ENCODE data around the gene SP3. TPM values are rescaled to one million over a fixed set of nuclear protein-coding genes. Genes with fewer than 3 reads are reported as not detected.

SP3 gene
- total and polyA plus RNA-seq, 2 of the 8 experiments (the other 6 are each of a cell fraction or from before 2014, with no cell fraction given), result 31.0 to 92.1 TPM

DNA sequence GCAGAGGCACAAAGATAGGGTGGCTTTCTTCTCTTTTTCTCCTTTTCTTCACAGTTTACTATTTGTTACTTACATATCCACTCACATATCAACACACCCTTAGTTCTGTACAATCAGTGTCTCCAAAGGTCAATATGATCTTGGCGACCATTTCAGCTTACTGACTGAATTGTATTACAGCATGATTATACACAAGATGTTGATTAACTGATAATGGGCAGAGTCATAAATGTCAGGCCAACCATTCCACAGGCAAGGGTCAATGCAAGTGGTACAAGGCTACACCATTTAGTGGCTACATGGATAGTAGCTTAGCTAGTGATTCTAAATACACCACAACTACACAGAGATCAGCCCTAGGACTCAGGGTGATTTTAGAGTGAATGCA lies 20.4 kb upstream of the SP3 start:
- Histone ChIP-seq H3K36me3 (ENCODE audit: control insufficient read depth in 2 of 4, insufficient read depth in 4 of 4, low read length in 3 of 4) (no peaks in the 10 kb centered on the region), H2AK5ac (ENCODE audit: low read depth, low read length) (no peak overlapping the region), H3K4me3 (ENCODE audit: extremely low read depth in 1 of 4, insufficient read depth in 2 of 4, low read depth in 3 of 4, low read length in 4 of 4) (no peak overlapping the region), H3K18ac (ENCODE audit: extremely low read depth, low read length) (no peak overlapping the region), H2AFZ (ENCODE audit: low read length) (no peak overlapping the region), H4K5ac (ENCODE audit: insufficient read length, low read depth, low read length) (no peak overlapping the region), H3K27me3 (replicated peaks in 1 of 4; ENCODE audit: control insufficient read depth in 3 of 4, extremely low read depth in 1 of 4, insufficient read depth in 3 of 4, low read length in 3 of 4) (no peaks in the 10 kb centered on the region; a peak in 1 of 7 replicates), H3K79me2 (ENCODE audit: control insufficient read depth in 1 of 2, insufficient read depth in 2 of 2, low read length in 2 of 2) (no peaks in the 10 kb centered on the region), H2BK120ac (replicated peaks; ENCODE audit: low read depth, low read length) (no peak overlapping the region), H2BK12ac (ENCODE audit: low read depth, low read length) (no peak overlapping the region), H3K27ac (ENCODE audit: low read depth, low read length) (no peak overlapping the region), H3K4me2 (ENCODE audit: insufficient read depth in 1 of 2, low read depth in 2 of 2, low read length in 2 of 2) (no peak overlapping the region), H3K56ac (replicated peaks; ENCODE audit: insufficient read length, low read depth, low read length) (no peak overlapping the region), H3K23me2 (ENCODE audit: low read depth, low read length) (no peaks in the 10 kb centered on the region), H2BK15ac (ENCODE audit: low read length) (no peak overlapping the region), H3K4me1 (replicated peaks in 1 of 4; ENCODE audit: control insufficient read depth in 3 of 4, insufficient read depth in 4 of 4, low read length in 3 of 4) (no peaks in the 10 kb centered on the region; a peak in 1 of 7 replicates), H2BK5ac (ENCODE audit: low read depth, low read length) (no peak overlapping the region), H2BK20ac (ENCODE audit: low read length) (no peak overlapping the region), H4K8ac (ENCODE audit: extremely low read depth, insufficient read depth, low read length) (no peak overlapping the region), H4K20me1 (replicated peaks in 1 of 2; ENCODE audit: control insufficient read depth in 1 of 2, insufficient read depth in 2 of 2, low read length in 2 of 2) (no peaks in the 10 kb centered on the region), H3K23ac (ENCODE audit: insufficient read length) (no peak overlapping the region), H3K9me3 (ENCODE audit: insufficient read depth in 2 of 2, low read depth in 1 of 2, low read length in 1 of 2) (no peaks in the 10 kb centered on the region), H3K4ac (replicated peaks; ENCODE audit: insufficient read length, low read depth, low read length) (no peak overlapping the region), H3K14ac (ENCODE audit: insufficient read length) (no peak overlapping the region), H3K9ac (replicated peaks in 1 of 4; ENCODE audit: extremely low read depth in 1 of 4, low read depth in 3 of 4, low read length in 3 of 4) (no peak overlapping the region), H3K79me1 (ENCODE audit: low read depth, low read length) (no peaks in the 10 kb centered on the region), H4K91ac (replicated peaks; ENCODE audit: insufficient read length, low read length) (no peak overlapping the region)
- WGBS, 2 experiments (ENCODE audit: extremely low coverage in 1 of 2, insufficient coverage in 1 of 2, insufficient read length in 1 of 2, insufficient replicate concordance in 2 of 2, low coverage in 1 of 2, low lambda C conversion rate in 2 of 2, missing lambda C conversion rate in 1 of 2), result 92% methylated on average over 1 of the region's 1 CpG; no CpG with 5 or more reads in 1 of the 2 experiments
- TF ChIP-seq NANOG (IDR thresholded peaks at IDR 0.05; ENCODE audit: insufficient read depth, low read depth, low read length, poor library complexity, severe bottlenecking) (no peak), TBP (IDR thresholded peaks at IDR 0.05; ENCODE audit: low read depth, low read length) (no peak), JUND (IDR thresholded peaks at IDR 0.05; ENCODE audit: low read length) (no peak), SUZ12 (IDR thresholded peaks at IDR 0.05; ENCODE audit: low read length) (no peak), BACH1 (IDR thresholded peaks at IDR 0.05; ENCODE audit: low read length) (no peak), ASH2L (IDR thresholded peaks at IDR 0.05; ENCODE audit: low read length) (no peak), CEBPB (IDR thresholded peaks at IDR 0.05; ENCODE audit: low read depth, low read length) (no peak), NRF1 (IDR thresholded peaks at IDR 0.05; ENCODE audit: low read depth, low read length) (no peak), CHD1 (IDR thresholded peaks at IDR 0.05; ENCODE audit: low read depth, low read length) (no peak), RXRA (IDR thresholded peaks at IDR 0.05; ENCODE audit: insufficient read depth, low read depth, low read length) (no peak)
- TF ChIP-seq, protein P1, sequence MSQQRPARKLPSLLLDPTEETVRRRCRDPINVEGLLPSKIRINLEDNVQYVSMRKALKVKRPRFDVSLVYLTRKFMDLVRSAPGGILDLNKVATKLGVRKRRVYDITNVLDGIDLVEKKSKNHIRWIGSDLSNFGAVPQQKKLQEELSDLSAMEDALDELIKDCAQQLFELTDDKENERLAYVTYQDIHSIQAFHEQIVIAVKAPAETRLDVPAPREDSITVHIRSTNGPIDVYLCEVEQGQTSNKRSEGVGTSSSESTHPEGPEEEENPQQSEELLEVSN (IDR thresholded peaks at IDR 0.05), result no peak
- ChIA-PET POLR2A (ENCODE audit: partially characterized antibody) (no interaction called here), CTCF (ENCODE audit: partially characterized antibody) (interaction anchor here (0.7 to 3.1 kb wide), 5 partner anchors 13 to 356 kb away, joined by 3 to 12 read pairs (median 4); no protein-coding TSS in a partner anchor)
- FAIRE-seq, result no peak
- DNase-seq (ENCODE audit: low read depth in 1 of 2, low spot score in 2 of 2), result no peak

All from H1 (cell line).